ENCODE data around the gene CCNB1IP1.
A peak's percentile ranks its signal among the peaks of the same experiment; 100 is the strongest.
"Not testable (repeated sequence)": the region's sequence is repeated elsewhere in the genome, so short reads cannot be mapped to it uniquely, and the experiment has no call there.

The CCNB1IP1 gene

GRCh38 chr14:20331053-20331613 lies 1.9 kb downstream of the CCNB1IP1 start:
- no peak for FAIRE-seq

- no peak for FAIRE-seq
These were observed 3.7 kb downstream of the CCNB1IP1 start for GRCh38 chr14:20329355-20329754.

GRCh38 chr14:20328705-20329104 lies 4.4 kb downstream of the CCNB1IP1 start:
- FAIRE-seq: no peak

- peak; percentile 90 for FAIRE-seq
These were observed 5.8 kb downstream of the CCNB1IP1 start for GRCh38 chr14:20327005-20327869.

GRCh38 chr14:20317720-20318119 lies 15.4 kb downstream of the CCNB1IP1 start:
- no peak for FAIRE-seq

GRCh38 chr14:20314026-20314425 lies 19.1 kb downstream of the CCNB1IP1 start:
- no peak for FAIRE-seq

GRCh38 chr14:20306079-20306423 lies 27.0 kb downstream of the CCNB1IP1 start:
- no peak for FAIRE-seq

GRCh38 chr14:20305265-20306078 lies 27.6 kb downstream of the CCNB1IP1 start, which contains the start of gene TTC5:
Gene TTC5, minus strand, starts transcription at chr14:20305951. Its CDS starts 14 bp downstream, at chr14:20305937.
- FAIRE-seq: peak; percentile 86

GRCh38 chr14:20302042-20302755 lies 30.9 kb downstream of the CCNB1IP1 start:
- FAIRE-seq: no peak

- FAIRE-seq: no peak
These were observed 38.0 kb downstream of the CCNB1IP1 start for GRCh38 chr14:20295067-20295466.

GRCh38 chr14:20294636-20295035 lies 38.4 kb downstream of the CCNB1IP1 start:
- no peak for FAIRE-seq

GRCh38 chr14:20281998-20282397 lies 51.1 kb downstream of the CCNB1IP1 start:
- FAIRE-seq: not testable (repeated sequence)

GRCh38 chr14:20280265-20280664 lies 52.8 kb downstream of the CCNB1IP1 start:
- not testable (repeated sequence) for FAIRE-seq

- FAIRE-seq: no peak
These were observed 54.7 kb downstream of the CCNB1IP1 start for GRCh38 chr14:20278414-20278813.

GRCh38 chr14:20277409-20277808 lies 55.7 kb downstream of the CCNB1IP1 start:
- no peak for FAIRE-seq

GRCh38 chr14:20274062-20274461 lies 59.0 kb downstream of the CCNB1IP1 start:
- FAIRE-seq: no peak

GRCh38 chr14:20264361-20264760 lies 68.7 kb downstream of the CCNB1IP1 start:
- not testable (repeated sequence) for FAIRE-seq

GRCh38 chr14:20262642-20263128 lies 70.4 kb downstream of the CCNB1IP1 start:
- FAIRE-seq: no peak

Measured in TTC549 (cell line).